OCI-LY3 (cell line): Measurements from ENCODE around the gene SPPL2A.

Experiments
- EZH2phosphoT487 ChIP-seq: fragments of 200-600 bp; shearing (Covaris generic); IDR thresholded peaks from 2 replicates; pipeline ENCODE4 v1.6.1; 2018; ENCODE audit warnings: antibody characterized with exemption, mixed run types, low read depth
- TF ChIP-seq, protein P1 (sequence below): fragments of 200-600, 300-600 bp; sonication (generic); IDR thresholded peaks from 2 replicates; pipeline ENCODE4 v1.5.1; 2014; ENCODE audit warnings: antibody characterized with exemption, low read length, low read depth

GRCh38 chr15:50712018-50712417, 53.5 kb downstream of the SPPL2A start:
- TF ChIP-seq, protein P1, sequence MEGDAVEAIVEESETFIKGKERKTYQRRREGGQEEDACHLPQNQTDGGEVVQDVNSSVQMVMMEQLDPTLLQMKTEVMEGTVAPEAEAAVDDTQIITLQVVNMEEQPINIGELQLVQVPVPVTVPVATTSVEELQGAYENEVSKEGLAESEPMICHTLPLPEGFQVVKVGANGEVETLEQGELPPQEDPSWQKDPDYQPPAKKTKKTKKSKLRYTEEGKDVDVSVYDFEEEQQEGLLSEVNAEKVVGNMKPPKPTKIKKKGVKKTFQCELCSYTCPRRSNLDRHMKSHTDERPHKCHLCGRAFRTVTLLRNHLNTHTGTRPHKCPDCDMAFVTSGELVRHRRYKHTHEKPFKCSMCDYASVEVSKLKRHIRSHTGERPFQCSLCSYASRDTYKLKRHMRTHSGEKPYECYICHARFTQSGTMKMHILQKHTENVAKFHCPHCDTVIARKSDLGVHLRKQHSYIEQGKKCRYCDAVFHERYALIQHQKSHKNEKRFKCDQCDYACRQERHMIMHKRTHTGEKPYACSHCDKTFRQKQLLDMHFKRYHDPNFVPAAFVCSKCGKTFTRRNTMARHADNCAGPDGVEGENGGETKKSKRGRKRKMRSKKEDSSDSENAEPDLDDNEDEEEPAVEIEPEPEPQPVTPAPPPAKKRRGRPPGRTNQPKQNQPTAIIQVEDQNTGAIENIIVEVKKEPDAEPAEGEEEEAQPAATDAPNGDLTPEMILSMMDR = no peak
- TF ChIP-seq EZH2phosphoT487 = no peak
